Fibroblast of pulmonary artery (primary cell): ENCODE data around the gene ADAMTSL2.

Experiments
- DNase-seq: peaks from one replicate; pipeline ENCODE4 v3.0.0-alpha.2; 2010; ENCODE audit warnings: low read depth
- H3K4me3 ChIP-seq: replicated peaks from 2 replicates; pipeline ENCODE4 v1.5.1; 2011; ENCODE audit warnings: low read depth, mild to moderate bottlenecking, control low read depth, low read length, moderate library complexity
- CTCF ChIP-seq: IDR thresholded peaks from 2 replicates; pipeline ENCODE4 v1.5.1; 2011; ENCODE audit warnings: mild to moderate bottlenecking, control low read depth, low read length, inconsistent platforms; ENCODE audit errors: missing control alignments

The ADAMTSL2 gene

GRCh38 chr9:133553973-133554713 is 19.6 kb downstream of the ADAMTSL2 start:
- TF ChIP-seq CTCF, result no peak
- H3K4me3 ChIP-seq, result no peak overlapping the region
- DNase-seq, result no peak

GRCh38 chr9:133554729-133555128 is 20.2 kb downstream of the ADAMTSL2 start:
- TF ChIP-seq CTCF, result no peak
- no peak for DNase-seq
- H3K4me3 ChIP-seq, result no peak overlapping the region

DNA sequence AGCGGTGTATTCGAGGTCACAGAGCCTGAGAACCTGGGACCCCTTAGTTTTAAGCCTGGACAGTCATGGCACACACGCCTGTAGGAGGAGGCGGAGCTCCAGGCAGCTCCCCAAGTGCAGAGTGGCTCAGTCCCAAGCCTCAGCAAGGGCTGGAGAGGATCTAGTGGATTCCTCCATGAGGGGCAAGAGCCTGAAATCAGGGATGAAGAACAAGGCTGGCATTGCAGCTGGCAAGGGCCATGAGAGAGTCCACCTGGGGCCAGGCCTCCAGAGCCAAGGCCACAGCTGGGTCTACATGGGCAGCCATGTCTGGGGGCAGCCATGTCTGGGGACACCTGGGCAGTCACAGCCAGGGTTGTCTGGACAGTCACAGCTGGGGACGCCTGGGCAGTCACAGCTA is 21.9 kb downstream of the ADAMTSL2 start:
- no peak for DNase-seq
- no peak overlapping the region for H3K4me3 ChIP-seq
- no peak for TF ChIP-seq CTCF

GRCh38 chr9:133557581-133557980 is 23.1 kb downstream of the ADAMTSL2 start:
- no peak overlapping the region for H3K4me3 ChIP-seq
- TF ChIP-seq CTCF, result no peak
- no peak for DNase-seq

GRCh38 chr9:133558191-133559126 is 24.0 kb downstream of the ADAMTSL2 start:
- TF ChIP-seq CTCF, result no peak
- peak; percentile 80 for DNase-seq
- no peak overlapping the region for H3K4me3 ChIP-seq

GRCh38 chr9:133560311-133560710 is 25.8 kb downstream of the ADAMTSL2 start:
- peak; percentile 56 for DNase-seq
- H3K4me3 ChIP-seq, result no peak overlapping the region
- TF ChIP-seq CTCF, result no peak
